GM18858 (cell line): ENCODE measurements around the gene STMN1.
A peak's percentile ranks its signal among the peaks of the same experiment; 100 is the strongest.

Experiments used
- ATAC-seq: cut with Tn5 transposase; IDR thresholded peaks from one replicate; pipeline ENCODE4 v1.9.1; 2021; ENCODE audit not compliant: unreplicated experiment

The STMN1 gene

DNA sequence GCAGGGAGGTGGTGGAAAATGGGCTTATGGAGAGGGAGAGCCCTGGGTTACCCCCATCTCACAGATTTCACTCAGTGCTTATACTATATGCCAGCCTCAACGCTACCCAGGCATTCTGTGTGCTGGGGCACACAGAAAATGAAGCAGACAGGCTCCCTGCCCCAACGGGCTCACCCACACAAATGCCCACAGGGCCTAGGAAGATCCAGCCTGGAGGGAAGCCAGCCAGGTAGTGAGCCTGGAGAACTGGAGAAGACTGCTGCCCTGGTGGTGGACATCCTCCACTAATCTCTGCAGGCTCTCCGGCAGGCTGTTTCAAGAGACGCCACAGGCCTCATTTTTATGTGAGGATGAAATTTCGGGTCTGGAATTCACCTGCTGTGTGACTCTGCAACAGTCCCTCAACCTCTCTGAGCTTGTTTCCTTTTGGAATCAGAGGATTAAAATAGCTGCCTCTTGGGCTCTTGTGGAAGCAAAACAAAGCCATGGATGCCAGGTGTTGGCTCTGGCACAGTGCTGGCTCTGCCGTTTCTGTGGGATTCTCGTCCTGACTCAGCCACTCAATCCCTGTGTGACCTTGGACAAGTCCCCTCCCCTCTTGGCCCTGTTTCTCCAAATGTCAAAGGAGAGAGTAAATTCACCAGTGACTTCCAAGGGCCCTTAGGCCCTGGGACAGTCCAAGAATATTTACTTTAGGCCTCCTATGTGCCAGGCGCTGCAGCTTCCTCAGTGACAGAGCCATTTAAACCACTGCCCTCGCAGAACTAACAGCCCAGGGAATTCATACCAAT is 34.3 kb downstream of the STMN1 start:
- ATAC-seq, result no peak

DNA sequence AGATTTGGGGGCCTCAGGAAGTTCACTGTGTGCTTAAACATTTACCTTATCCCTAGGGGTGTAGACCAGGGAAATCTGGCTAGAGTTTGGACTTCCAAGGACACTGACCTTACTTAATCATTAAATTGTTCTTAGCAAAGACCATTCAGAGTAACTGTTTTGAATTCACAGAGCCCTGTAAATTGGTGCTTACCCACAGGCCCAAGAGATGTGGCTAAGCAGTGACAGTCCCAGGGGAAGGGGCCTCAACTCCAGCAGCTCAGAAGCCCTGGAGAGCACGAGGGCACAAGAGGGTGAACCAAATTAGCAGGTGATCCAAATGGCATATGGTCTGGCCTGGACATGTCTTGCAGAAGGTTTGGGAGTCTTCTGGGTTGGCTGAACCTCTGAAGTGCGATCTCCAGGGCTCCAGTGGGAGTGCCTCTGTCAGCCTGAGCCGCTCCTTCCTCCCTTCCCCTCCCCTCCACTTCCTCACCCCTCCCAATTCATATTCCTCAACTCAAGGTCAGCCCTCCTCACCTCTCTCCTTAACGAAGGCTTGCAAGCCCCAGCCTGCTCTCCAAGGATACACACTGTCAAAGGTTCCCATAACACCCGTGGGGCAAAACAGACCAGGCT is 35.0 kb downstream of the STMN1 start:
- no peak for ATAC-seq

DNA sequence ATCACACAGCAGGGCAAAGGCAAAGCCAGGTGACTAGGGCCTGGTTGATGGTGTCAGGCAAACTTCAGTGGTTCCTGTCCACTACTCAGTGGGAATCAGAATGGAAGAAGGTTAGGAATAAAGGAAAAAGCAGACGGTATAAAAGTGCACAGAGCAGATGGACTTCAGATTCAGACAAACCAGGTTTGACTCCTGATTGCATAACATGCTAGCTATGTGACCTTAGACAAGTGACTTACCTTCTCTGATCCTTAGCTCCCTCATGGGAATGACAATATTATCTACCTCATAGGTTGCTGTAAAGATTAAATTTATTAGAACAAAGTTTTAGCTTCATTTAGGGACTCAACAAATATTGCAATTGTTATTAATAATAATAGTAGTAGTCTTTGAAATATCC is 35.6 kb downstream of the STMN1 start:
- no peak for ATAC-seq

DNA sequence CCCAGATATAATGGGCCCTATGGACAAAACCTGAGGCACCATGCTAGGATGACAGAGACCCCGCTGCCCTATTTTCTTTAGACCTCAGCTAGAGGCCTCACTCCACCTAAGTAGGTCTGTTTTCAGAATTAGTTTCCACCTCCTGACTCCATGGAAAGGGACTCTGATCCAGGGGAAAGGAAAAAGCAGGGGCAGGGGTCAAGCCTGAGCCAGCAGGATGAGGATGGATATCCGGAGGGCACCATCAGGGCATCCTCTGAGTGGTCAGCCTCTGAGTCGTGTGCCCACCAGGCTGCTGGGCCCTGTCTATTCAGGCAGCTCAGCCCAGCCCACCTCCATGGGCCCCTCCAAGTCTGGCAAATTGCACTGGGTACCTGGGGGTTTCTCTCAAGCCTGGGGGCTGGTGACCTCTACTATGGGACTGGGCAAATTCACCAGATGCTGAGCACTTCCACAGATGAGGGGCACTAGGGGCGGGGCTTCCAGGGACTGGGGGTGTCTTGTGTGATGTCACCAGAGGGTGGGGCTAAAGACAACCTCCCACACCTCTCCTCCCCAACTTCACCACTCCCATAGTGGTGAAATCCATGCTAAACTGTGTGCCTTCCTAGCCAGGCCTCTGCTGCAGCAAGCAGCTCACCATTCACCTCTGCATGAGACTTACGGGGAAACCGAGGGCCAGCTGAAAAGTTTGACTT is 36.2 kb downstream of the STMN1 start:
- ATAC-seq, result no peak

DNA sequence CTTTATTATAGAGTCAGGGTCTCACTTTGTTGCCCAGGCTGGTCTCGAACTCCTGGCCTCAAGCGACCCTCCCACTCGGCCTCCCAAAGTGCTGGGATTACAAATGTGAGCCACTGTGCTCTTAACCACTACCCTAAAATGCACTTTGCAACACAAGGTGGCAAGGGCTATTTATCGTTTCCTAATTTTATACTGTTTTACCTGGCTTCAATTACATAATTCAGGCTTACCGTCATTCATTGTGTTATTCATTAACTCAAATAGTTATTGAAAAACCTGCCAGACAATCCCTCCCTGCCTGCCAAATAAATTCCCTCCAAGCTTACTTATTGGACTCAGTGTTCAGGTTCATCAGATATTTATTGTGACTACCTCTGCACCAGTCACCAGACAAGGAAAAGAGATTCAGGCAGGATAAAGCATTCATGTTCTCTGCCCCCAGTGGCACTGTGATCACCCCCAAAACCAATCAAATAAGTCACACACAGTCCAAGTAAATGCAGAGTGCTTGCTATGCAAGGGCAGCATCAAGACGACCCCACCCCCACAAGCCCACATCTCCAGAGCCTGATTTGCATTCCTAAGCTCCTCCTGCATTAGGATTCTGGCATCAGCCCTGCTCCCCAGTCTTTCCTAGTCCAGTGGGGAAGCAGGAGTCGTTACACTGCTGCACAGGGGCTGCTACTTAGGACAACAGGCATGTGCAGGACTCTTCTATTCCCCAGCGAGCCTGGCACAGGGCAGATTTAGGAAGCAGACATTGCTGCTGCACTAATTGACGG is 38.8 kb downstream of the STMN1 start:
- no peak for ATAC-seq

DNA sequence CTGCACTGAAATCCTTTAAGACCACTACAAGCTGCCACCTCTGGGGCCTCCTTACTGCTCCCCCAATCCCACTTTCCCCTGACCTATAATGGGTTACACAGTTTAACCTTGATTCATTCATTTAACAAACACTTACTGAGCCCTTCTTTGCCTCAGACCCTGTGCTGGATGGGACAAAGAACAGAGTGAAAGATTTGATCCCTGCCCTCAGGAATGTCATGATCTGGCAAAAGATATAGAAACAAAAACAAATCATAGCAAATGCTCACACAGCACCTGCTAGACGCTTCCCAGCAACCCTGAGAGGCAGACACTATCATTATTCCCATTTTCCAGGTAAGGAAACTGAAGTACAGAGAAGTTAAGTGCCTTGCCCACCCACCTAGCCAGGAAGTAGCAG is 39.9 kb downstream of the STMN1 start:
- ATAC-seq, result no peak

DNA sequence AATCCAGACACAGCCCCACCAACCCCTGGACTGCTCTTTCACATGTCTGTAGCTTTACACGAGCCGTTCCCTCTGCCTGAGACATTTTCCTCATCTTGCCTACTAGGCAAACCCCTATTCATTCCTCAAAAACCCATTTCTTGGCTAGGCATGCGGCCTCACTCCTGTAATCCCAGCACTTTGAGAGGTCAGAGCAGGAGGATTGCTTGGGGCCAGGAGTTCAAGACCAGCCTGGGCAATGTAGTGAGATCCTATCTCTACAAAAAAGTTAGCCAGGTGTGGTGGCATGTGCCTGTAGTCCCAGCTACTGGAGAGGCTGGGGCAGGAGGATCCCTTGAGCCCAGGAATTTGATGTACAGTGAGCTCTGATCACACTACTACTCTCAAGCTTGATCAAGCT is 41.8 kb downstream of the STMN1 start:
- no peak for ATAC-seq

DNA sequence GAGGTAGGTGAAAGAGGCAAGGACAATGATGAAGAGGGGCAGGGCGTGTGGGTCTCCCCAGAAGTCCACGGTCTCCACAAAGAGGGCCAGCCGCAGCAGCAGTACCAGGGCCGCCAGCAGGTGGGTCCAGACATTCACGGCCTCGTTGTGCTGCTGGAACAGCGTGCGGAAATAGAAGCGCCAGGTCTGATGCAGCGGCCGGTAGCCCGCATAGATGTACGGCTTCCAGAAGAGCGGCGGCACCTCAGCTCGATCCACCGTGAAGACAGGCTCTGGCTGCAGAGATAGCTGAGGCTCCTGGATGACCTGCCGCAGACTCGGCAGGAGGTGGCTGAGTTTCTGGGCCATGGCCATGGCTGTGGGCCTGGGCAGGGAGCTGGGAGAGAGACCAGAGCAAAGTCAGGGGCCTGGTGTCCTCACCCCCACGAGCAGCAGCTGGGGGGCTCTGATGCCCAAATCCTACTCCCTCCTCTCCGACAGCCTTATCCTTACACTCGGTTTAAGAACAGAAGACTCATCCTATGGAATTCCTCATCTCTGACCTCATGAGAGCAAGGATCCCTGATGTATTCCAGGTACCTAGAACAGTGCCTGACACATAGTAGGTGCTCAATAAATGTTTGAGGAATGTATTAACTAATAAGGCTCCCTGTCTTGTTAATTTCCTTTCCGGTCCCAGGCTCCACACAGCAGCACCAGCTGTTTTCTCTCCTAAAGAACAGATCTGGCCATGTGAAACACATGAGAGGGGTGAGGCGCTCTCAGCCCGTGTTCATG is 42.5 kb downstream of the STMN1 start:
- ATAC-seq, result no peak

DNA sequence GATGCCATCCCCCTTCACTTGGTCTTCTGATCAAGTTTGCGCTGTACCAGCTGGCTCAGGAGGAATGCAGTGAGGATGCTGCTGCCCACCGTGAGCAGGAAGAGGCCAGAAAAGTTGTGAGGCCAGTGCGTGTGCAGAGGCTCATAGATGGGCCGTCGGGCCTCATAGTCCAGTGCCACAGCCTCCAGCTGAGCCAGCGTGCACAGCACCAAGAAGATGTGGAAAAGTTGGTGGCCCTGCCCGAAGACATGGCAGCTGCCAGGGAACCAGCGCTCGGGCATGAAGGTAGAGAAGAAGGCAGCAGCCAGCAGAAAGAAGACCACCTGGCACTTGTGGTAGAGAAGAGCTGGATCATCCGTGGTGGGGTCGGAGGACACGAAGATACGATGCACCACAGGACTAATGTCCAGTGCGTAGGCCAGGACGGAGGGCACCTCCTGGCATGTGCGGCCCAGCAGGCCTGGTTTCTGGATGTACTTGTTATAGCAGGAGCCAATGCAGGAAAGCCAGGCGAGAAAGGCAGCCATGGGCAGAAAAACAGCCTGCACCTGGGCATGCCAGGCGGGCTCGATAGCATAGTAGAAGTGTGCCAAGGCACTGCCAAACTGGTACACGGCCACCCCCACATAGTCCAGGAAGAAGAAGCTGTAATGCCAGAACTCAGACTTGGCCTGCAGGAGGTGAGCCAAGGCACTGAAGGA is 43.3 kb downstream of the STMN1 start:
- ATAC-seq, result no peak

DNA sequence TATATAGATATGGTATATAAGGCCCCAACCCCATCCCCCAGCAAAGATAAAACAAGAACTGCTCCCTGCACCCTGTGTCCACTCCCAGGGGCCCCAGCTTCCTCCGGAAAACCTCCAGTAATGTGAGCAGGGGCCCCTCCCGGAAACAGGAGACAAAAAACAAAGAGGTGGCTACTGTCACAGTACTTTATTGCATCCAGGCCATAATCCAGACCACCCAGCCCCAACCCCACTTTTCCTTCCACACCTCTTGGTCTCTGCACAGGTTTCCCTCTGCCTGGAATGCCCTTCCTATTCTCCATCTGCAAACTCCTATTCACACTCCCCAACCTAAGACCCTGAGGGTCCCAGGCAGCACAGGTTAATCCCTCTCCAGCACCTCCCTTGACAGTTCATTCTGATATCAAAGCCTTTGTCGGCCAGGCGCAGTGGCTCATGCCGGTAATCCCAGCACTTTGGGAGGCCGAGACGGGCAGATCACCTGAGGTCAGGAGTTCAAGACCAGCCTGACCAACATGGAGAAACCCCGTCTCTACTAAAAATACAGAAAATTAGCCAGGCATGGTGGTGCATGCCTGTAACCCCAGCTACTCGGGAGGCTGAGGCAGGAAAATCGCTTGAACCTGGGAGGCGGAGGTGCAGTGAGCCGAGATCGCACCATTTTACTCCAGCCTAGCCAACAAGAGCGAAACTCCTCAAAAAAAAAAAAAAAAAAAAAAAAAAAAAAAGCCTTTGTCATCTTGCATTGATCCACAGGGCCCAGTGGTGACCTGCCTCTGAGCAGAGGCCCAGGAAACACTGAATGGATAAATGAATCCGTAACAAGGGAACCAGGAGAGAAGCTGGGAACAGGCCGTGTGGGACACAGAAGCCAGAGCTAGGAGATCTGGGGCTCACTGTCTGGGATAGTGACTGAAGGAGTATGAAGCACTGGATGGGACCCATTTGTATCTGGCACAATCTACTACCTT is 44.6 kb downstream of the STMN1 start:
- ATAC-seq, result no peak

DNA sequence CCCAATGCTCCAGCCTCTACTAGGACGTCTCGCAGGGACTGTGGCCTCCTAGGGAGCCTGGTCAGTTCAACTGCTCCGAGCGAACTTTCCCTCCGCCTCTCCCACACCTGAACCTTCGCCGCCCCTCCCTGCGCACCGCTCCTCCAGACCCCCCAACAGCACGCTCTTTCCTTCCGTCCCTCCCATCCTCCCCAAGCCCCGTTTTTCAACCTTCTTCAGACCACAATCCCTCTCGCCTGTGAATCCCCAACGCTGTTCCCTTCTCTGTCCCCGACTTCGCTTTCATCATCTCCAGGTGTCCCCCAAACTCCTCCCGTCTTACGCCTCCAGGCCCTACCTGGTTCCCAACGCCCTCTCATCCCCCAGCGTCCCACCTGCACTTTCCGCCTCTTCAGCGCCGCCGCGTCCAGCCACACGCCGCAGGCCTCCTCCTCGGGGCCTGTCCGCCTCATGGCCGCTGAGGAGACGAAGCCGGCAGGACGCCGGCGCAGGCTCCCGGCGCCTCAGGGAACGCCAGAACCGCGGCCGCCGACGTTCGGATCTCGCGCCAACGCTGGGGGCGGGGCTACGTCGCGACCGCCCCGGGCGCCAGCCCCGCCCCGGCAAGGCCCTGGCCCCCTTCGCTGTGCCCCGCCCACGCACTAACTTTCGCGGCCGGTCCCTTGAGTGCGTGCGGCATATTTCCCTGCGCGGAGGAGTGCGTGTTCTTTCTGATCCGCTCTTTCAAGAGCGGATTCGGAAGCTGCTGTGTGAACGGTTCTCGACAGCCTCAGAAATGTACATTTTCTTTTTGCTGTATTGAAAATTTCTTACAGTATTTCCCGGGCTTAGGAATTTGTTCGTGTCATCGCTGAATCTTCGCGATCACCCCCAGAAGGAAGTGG is 47.1 kb downstream of the STMN1 start, which contains the start of gene AUNIP:
TSS of gene AUNIP (minus strand) at position 552 of the 884 bp plus-strand sequence. CDS start at position 452, 100 bp downstream.
- ATAC-seq, result peak; percentile 50

DNA sequence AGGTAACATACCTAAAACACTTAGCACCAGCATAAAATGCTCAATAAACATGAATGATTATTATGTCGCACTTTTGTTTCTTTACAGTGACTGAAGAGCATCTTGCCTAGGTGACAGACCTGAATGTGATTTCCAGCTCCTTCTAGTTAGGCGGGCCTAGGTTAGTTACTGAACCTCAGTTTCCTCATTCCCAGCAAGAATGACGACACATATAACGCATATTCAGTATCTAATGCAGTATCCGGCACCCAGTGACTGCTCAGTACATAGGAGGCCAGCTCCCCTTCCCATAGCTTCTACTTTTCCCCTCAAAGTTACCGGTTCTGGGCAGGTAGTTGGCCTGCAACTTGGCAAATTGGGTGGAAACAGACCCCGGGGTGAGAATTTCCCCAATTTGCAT is 47.7 kb downstream of the STMN1 start:
- no peak for ATAC-seq

DNA sequence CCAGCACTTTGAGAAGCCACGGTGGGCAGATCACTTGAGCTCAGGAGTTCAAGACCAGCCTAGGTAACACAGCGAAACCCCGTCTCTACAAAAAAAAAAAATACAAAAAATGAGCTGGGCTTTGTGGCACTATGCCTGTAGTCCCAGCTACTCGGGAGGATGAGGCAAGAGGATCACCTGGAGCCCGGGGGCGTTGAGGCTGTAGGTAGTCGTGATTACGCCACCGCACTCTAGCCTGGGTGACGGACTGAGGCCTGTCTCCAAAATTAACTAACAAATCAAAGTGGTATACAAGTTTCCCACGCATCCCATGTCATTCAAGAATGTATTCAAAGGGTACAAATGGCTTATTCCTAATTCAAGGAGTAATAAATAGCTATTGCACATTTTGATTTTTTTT is 49.4 kb downstream of the STMN1 start:
- ATAC-seq, result no peak

DNA sequence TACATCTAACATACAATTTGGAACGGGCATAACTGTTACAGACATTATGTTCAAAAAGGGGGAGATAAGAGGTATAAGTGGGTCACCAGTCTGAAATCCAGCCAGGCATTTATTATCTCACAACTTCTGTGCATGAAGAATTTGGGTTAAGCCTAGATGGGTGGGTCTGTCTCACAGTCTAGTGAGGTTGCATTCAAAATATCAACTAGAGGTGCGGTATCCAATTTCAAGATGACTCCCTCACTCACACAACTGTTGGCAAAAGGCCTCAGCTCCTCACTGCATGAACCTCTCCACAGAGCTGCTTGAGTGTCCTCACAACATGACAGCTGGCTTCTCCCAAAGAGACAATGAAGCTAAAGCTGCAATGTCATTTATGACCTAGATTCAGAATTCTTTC is 51.7 kb downstream of the STMN1 start:
- ATAC-seq, result no peak
